DND-41 (cell line): ENCODE results near the gene ANGPTL5.

ENCODE experiments used
- EZH2 ChIP-seq: IDR thresholded peaks from 3 replicates; pipeline ENCODE4 v1.6.1; 2012; ENCODE audit warnings: borderline replicate concordance, low read depth, mild to moderate bottlenecking, moderate library complexity, low read length, inconsistent platforms; ENCODE audit not compliant: severe bottlenecking
- TF ChIP-seq, protein P1 (sequence below): IDR thresholded peaks from 2 replicates; pipeline ENCODE4 v1.5.1; 2012; ENCODE audit warnings: borderline replicate concordance, low read length, moderate library complexity, mild to moderate bottlenecking; ENCODE audit not compliant: poor library complexity, severe bottlenecking; ENCODE audit errors: extremely low read depth

DNA sequence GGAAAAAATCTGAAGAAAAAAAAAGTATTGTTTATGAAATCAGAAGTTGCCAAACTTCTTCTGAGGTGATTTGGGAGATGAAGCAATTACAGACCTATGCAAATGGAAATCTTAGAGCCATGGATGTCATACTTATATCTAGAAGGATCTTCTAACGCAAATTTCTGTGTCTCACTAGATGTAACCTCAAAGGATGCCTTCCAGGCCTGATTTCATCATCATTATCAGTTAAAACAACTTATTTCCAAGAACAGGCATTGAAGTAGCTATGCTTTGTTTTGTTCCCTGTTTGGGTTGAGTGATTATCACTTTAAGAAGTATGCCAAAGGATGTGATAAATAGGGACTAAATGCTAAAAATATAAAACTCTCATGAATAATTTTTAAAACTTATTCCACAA, 43.9 kb upstream of the ANGPTL5 start:
- no peak for TF ChIP-seq EZH2
- TF ChIP-seq, protein P1, sequence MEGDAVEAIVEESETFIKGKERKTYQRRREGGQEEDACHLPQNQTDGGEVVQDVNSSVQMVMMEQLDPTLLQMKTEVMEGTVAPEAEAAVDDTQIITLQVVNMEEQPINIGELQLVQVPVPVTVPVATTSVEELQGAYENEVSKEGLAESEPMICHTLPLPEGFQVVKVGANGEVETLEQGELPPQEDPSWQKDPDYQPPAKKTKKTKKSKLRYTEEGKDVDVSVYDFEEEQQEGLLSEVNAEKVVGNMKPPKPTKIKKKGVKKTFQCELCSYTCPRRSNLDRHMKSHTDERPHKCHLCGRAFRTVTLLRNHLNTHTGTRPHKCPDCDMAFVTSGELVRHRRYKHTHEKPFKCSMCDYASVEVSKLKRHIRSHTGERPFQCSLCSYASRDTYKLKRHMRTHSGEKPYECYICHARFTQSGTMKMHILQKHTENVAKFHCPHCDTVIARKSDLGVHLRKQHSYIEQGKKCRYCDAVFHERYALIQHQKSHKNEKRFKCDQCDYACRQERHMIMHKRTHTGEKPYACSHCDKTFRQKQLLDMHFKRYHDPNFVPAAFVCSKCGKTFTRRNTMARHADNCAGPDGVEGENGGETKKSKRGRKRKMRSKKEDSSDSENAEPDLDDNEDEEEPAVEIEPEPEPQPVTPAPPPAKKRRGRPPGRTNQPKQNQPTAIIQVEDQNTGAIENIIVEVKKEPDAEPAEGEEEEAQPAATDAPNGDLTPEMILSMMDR: no peak
